ENCODE measurements around the gene ZBTB43.

DNA sequence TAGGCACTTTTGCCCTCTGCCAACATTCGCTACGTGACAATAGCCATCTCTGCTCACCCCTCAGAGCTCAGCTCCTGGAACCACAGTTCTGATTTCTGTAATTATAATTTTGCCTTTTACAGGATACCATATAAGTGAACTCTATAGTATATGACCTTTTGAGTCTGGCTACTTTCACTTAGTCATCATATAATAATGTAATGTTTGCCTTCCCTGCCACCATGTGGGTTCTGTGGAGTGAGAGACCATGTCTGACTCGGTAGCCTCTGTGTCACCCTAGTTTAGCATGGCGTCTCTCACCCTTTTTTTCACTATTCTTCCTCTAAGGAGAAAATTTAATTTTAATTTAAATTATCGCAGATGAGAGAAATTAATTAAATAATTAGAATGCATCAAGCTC is 28.9 kb upstream of the ZBTB43 start:
- TF ChIP-seq, protein P1, sequence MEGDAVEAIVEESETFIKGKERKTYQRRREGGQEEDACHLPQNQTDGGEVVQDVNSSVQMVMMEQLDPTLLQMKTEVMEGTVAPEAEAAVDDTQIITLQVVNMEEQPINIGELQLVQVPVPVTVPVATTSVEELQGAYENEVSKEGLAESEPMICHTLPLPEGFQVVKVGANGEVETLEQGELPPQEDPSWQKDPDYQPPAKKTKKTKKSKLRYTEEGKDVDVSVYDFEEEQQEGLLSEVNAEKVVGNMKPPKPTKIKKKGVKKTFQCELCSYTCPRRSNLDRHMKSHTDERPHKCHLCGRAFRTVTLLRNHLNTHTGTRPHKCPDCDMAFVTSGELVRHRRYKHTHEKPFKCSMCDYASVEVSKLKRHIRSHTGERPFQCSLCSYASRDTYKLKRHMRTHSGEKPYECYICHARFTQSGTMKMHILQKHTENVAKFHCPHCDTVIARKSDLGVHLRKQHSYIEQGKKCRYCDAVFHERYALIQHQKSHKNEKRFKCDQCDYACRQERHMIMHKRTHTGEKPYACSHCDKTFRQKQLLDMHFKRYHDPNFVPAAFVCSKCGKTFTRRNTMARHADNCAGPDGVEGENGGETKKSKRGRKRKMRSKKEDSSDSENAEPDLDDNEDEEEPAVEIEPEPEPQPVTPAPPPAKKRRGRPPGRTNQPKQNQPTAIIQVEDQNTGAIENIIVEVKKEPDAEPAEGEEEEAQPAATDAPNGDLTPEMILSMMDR (IDR thresholded peaks at IDR 0.05): no peak
- no peak for TF ChIP-seq EP300 (IDR thresholded peaks at IDR 0.05)

Data from esophagus muscularis mucosa (tissue), 3 donors.